HG02623 (cell line): ENCODE data around the gene WDR37.
"Not testable (repeated sequence)": the region's sequence is repeated elsewhere in the genome, so short reads cannot be mapped to it uniquely, and the experiment has no call there.

Experiments
- ATAC-seq: cut with Tn5 transposase; IDR thresholded peaks from one replicate; pipeline ENCODE4 v1.9.1; 2021; ENCODE audit warnings: moderate library complexity; ENCODE audit not compliant: unreplicated experiment

The WDR37 gene

GRCh38 chr10:1040133-1040532, 16.1 kb upstream of the WDR37 start:
- ATAC-seq = no peak

DNA sequence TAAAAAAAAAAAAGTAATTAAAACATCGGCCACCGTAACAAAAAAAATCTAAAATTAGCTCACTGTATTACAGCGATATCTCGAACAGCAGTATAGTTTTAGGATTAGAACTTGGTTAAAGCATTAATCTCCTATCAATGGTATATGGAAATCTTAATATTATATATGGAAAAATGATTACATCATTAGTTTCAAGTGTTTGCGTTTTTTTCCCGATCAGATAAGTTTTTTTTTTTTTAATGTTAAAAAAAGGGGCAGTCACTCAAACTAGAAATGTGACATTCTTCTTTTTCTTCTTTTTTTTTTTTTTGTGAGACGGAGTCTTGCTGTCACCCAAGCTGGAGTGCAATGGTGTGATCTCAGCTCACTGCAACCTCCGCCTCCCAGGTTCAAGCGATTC, 14.7 kb upstream of the WDR37 start:
- no peak for ATAC-seq

GRCh38 chr10:1043532-1043995, 12.6 kb upstream of the WDR37 start:
- peak; percentile 43 for ATAC-seq

DNA sequence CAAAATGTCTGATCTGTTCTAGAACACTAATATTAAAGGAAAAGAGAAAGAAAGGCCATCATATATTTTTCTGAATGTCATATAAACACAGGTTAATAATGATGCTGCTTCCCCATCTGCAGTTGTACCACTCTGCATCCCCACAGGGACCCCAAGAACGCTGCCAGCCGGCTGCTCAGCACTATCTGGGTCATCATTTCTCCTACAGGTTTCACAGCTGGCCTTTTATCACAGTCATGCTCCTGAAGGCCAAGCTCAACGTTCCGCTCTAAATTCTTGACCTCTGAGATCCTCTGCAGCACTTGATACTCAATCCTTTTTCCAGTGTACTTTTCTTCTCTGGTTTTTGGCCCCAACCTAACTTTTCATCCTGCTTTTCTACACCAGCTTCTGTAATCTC, 12.0 kb upstream of the WDR37 start:
- ATAC-seq = no peak

DNA sequence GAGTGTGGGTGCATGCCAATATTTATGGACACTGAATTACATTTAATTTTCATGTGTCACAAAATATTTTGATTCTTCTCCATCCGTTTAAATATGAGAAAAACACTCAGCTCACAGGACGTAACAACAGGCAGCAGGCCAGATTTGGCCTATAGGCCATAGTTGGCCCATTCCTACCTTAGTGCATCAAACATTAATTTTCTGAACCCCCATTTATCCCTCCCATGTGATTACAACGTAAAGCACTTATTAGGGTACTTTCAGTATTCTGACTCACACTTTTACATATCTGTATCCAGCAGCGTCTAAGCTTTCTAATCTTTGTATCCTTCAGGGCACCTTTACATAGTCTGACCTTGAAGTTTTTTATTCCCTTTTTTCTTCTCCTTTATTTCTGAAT, 11.2 kb upstream of the WDR37 start:
- no peak for ATAC-seq

DNA sequence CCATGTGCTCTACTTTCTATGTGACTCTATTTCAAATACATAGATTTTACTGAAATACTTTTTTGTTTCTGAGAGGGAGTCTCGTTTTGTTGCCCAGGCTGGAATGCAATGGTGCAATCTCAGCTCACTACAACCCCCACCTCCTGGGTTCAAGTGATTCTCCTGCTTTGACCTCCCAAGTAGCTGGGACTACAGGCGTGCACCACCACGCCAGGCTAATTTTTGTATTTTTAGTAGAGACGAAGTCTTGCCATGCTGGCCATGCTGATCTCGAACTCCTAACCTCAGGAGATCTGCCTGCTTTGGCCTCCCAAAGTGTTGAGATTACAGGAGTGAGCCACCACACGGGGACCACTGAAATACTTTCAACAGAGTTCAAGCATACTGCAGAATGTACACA, 10.8 kb upstream of the WDR37 start:
- ATAC-seq = no peak

GRCh38 chr10:1047937-1048336, 8.2 kb upstream of the WDR37 start:
- ATAC-seq = no peak

DNA sequence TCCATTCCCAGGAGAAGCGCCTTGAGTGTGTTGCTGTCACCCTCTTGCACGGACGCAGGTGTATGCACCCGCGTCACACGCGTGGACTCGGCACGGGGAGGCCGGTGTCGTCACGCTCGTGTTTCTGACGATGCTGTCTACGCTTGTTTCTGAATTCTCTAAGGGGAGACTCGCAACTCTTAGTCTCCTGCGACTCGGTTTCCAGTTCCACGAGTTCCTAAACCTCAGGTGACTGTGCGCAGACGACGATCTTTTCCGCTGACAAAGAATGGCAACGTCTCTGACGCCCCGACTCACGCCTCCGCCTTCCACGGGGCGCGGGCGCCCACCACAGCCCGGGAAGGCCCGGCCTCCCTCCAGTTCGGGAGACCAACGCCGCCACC, 7.8 kb upstream of the WDR37 start:
- no peak for ATAC-seq

DNA sequence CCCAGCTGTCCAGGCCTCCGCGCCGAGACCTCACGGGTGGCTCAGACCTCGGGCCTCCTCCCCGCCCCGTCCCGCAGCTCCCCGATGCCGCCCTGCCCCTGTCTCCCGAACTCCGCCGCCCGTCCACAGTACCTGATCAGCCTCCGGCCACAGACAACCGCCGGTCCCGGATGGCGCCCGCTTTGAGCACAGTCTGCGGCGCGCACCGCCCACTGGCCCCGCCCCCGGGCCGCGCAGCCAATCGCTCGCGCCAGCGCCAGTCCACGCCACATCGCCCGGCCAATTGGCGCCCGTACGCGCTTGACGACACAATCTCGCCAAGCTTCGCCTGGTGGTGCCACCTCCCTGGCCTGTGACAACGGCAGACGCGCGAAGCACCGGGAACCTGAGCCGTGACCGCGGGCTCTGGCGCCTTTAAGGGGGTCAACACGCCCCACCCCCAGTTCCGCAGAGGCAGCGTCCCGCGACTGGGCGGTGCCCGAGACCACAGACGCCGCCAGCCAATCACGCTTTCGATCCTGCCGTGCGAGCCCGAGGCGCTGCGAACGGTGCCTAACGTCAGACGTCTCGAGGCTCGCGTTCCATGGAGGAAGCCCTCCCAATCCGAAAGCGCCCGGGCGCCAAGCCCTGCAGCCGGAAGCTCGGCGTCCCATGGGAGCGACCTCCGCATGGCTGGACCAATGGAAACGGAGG, 7.3 kb upstream of the WDR37 start, which contains the start of gene IDI1:
IDI1 (minus strand) TSS at position 388 of the 693 bp plus-strand sequence; CDS start at position 272, 116 bp downstream.
- ATAC-seq = peak; percentile 78

DNA sequence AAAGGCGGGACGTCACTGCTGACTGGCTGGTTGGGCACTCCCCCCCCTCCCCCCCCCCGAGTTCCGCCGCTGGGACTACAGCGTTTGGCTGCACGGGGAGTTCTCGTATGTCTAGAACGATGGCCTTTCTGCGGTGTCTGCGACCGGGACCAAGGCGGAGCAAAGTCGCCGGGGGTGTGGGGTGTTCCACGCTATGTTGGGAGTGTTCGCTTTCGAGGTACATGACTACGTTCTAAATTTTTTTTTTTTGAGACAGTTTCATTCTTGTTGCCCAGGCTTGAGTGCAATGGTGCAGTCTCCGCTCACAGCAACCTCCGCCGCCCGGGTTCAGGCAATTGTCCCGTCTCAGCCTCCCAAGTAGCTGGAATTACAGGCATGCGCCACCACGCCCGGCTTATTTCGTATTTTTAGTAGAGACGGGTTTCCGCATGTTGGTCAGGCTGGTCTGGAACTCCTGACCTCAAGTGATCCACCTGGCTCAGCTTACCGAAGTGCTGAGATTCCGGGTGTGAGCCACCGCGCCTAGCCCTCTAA, 6.7 kb upstream of the WDR37 start:
- ATAC-seq = no peak

DNA sequence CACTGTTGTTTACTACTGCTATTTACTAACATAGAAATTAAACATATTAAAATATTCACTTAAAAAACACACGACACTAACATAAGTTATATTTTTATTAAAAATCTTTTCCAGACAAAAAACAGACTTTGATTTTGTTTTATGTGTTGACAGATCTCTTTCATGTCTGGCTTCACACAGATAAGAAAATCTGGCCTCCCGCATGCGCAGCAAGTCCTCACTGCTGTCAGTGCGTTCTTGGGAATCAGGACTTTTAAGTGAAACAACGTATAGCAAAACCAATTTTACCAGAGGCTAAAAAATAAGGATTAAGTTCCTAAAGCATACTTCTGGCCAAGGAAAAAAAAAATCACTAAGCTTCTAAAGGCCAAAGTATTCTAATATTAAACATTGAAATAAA, 6.0 kb upstream of the WDR37 start:
- no peak for ATAC-seq

GRCh38 chr10:1050554-1050953, 5.6 kb upstream of the WDR37 start:
- no peak for ATAC-seq

DNA sequence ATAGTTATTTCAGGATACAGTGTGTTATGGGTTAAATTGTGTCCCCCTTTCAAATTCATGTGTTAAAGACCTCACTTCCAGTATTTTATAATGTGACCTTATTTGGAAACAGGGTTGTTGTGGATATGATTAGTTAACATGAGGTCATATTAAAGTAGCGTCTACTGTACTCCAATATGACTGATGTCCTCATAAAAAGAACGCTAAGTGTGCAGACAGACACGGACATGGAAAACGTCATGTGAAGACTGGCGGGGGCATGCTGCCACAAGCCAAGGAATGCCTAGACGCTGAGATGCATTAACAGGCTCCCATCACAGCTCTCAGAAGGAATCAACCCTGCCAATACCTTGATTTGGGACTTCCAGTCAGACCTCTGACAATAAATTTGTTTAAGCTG, 1.5 kb upstream of the WDR37 start:
- ATAC-seq = no peak

- ATAC-seq = no peak
These were observed 997 bp downstream of the WDR37 start for GRCh38 chr10:1057106-1057657.

GRCh38 chr10:1058017-1058416, 1.8 kb downstream of the WDR37 start:
- no peak for ATAC-seq

- no peak for ATAC-seq
These were observed 3.7 kb downstream of the WDR37 start for GRCh38 chr10:1059902-1060301.

DNA sequence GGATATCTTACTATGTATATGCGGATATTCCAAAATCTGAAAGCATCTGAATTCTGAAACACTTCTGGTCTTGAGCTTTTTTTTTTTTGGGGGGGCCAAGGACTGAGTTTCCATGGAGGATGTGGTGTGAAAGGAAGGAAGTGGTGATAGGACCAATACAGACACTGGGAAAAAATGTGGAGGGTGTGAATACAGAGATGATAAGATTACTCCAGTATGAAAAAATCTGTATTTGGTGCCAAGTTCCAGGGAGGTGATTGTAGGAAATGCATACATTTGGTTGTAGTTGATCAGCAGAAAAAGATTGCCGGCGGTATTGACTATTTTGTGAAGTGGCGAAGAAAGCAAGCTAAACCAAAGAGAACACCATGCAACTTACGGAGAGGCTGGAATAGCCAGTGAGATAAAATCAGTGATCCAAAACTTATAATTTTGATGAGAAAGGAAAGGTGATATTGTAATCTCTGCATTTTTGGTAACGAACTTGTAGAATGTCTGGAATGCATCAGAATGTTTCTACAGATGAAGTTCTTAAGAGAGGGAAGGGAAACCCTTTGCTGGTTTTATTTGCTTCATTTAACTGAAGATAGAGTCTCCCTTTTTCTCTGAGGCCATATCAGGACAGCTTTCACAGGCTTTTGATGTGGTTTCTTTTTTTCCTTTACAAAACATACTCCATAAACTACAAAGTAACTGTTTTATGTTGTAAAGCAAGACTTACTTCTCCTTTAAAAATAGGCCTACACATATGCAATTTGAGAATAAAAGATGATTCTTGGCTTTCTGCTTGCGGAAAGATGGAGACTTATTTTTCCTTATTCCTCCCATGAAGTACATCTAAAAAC, 6.0 kb downstream of the WDR37 start:
- ATAC-seq = no peak

- no peak for ATAC-seq
These were observed 7.2 kb downstream of the WDR37 start for GRCh38 chr10:1063232-1063865.

DNA sequence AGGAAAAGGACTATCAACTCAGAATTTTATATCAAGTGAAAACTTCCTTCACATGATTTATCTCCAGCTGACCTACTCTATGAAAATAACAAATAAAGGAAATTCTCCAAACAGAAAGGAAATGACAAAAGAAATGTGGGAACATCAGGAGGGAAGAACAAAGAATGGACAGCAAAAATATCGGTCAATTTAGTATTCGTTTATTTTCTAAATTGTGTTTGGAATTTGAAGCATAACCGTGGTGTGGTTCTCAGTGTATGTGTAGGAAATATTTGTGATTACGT, 8.7 kb downstream of the WDR37 start:
- no peak for ATAC-seq

GRCh38 chr10:1066734-1067133, 10.5 kb downstream of the WDR37 start:
- not testable (repeated sequence) for ATAC-seq
